HK-2 (cell line): ENCODE measurements around the gene CBX2.

Source experiments
- DNase-seq: peaks from one replicate; pipeline ENCODE4 v3.0.0-alpha.2; 2018; ENCODE audit not compliant: unreplicated experiment

Gene CBX2

GRCh38 chr17:79799174-79799537 lies 21.2 kb downstream of the CBX2 start:
- no peak for DNase-seq

- DNase-seq: peak; percentile 32
These were observed 21.8 kb downstream of the CBX2 start for GRCh38 chr17:79799538-79800324.

GRCh38 chr17:79800325-79801155 lies 22.6 kb downstream of the CBX2 start:
- DNase-seq: peak; percentile 60

GRCh38 chr17:79801156-79802038 lies 23.4 kb downstream of the CBX2 start:
- DNase-seq: peak; percentile 68

DNA sequence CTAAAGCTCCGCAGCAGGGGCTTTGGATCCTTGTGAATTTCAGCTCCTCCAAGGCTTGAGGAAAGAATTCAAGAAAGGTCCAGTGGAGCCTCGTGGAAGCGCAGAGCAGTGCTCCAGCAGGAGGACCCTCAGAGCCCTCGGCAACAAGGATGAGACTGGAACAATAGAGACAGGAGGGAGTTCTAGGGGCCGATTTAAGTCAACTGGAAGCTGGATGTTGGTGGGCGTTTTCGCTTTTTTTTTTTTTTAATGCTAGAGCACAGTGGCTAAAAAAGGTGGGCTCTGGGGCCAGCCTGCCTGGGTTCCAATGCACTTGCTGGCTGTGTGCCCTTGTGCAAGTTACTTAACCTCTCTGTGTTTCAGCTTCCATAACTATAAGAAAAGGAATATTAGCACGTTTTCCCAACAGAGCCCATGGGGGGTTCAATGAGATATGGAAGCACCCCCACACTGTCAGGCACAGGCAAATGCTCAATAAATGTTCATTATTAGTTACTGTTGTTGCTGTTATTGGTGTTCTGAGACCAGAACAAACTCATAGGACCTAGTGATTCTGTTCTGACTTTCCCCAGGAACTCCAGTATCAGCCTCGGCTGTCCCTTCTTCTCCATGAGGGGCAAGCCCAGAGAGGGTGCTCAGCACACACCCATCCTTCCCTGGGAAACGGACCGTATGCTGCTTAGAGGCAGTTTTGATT lies 24.2 kb downstream of the CBX2 start:
- no peak for DNase-seq

DNA sequence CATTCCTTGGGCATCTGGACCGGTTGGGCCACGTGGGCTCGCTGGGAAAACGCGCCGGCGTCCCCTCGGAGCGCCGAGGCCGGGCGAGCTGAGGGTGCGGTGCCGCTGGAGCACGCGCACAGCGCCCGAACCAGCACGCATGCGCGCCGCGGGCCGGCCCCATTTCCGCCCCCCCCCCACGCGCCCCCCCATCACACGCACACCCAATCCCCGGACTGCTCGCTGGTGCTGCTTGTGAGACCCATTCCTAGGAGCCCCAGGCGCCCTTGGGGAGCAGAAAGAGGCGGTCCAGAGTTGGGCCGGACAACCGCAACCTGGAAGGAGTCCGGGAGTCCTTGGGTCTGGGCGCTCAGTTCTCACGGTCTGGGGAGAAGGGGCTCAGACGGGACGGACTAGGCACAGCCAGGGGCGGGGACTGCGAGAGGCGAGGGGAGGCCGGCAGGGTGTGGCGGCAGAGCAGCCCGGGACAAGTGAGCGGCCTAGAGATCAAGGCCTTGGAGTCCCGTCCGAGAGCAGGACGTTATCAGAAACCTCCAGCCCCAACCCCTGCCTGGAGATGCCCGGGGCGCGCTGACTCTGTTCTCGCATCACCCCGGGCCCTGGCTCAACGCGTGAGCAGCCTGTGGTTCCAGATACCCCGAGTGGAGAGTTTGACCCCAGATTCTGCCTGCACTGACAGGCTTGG lies 24.9 kb downstream of the CBX2 start:
- peak; percentile 91 for DNase-seq

- DNase-seq: peak; percentile 44
These were observed 25.6 kb downstream of the CBX2 start for GRCh38 chr17:79803421-79803996.

GRCh38 chr17:79803997-79804855 lies 26.3 kb downstream of the CBX2 start:
- peak; percentile 59 for DNase-seq

GRCh38 chr17:79804856-79805696 lies 27.1 kb downstream of the CBX2 start:
- DNase-seq: no peak

DNA sequence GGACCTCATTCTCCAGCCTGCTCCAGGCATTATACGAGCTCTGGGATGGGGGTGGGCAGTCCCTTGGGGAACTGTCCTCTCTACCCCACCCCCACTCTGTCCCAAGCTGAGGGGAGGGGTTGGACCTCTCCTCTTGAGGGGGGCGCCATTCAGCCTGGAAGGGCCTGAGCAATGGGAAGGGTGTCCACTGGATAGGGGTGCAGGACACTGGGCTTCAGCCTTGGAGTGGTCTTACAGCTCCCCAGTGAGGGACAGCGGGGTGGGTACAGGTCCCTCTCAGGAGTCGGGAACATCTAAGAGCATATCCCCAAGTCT lies 28.5 kb downstream of the CBX2 start:
- no peak for DNase-seq

DNA sequence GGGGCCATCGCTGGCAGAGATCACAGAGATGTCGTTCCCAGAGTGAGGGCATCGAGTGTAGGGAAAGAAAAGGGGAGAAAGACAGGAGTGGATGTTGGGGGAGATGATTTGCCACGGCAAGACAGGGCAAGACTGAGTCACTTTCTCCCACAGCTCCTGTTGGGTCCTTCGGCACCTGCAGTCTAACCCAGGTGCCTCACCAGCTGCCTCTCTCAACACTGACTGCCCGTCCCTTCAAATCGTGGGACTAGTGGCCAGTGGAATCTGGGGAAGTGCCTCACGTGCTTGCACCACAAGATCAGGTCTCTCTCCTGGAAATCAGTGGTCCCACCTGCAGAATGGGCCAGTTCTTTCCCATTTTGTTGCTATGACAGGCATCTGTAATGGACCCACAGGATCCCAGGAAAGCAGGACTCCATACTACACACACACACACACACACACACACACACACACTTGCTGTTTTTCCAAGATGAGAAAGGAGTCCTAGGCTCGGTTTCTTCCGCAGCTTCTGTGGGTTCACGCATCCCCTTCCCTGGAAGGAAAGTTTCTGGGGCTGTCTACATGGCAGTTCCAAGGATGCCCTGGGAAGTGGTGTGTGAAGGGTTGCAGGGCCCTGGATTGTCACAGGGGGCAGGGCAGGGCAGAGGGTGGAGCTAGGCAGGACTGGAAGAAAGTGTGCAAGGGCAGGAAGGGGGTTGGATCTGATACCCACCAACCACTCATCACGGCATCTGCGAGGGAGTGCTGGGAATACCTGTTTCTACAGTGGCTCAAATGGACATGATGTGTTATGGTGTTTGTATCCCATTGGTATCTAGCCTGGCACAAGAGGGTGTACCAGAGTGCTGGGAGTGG lies 29.1 kb downstream of the CBX2 start:
- DNase-seq: no peak

DNA sequence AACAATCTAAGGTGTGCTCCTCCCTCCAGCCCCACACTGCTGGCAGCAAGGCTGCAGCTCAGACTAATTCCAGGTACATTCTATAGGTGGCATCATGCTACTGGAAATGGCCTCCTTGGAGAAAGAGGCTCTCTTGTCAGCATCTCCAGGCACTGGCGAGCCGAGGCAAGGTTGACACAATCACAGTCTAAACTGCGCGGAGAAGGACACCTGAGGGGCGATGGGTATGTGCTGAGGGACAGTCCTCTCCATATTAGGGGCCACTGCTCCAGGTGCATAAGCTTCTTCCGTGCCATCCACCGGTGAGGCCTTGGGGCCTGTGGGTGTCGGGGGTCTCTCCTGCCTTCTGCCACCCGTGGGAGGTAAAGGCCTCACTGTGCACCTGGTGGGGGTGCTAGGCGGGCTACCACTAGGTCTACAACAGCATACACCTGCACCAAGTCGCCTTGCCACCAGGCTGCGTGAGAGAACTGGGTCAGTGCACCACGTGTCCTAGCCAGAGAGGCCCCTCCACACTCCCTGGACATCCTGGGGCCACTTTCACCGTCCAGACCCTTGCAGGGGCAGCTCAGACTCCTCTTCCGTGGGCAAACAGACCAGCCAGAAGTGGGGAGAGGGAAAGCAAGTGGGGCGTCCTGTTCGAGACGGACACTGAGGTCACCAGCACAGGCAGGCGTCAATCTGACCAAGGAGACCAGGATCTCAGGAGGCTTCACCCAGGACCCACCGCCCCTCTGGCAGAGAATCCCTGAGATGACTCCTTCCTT lies 31.0 kb downstream of the CBX2 start:
- DNase-seq: peak; percentile 37

DNA sequence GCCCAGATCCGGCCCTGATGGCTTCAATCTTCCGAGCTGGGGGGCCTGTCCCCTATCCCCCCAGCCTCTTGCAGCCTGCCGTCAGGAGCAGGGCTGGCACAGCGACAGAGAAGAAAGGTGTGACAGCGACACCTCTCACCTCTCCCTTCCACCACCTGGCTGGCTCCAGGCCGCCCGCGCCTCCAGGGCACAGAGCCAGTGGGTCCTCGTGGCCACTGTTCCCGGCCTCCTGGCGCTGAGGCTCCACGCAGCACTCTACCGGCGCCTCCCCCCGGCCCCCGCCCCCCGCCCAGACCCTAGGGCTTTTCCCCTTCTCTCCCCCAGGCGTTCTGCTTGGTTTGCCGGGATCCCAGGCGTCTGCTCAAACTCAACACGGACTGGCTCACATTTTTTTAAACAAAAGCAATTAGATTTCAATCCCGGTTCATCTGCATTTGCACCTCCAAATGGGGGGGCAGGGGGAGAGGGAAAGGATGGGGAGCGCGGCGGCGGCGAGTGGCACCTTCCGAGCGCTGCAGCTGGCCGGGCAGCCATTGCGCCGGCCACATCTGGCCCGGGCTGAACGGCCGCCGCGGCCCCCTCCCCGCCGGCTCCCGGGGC lies 31.7 kb downstream of the CBX2 start:
- DNase-seq: no peak

DNA sequence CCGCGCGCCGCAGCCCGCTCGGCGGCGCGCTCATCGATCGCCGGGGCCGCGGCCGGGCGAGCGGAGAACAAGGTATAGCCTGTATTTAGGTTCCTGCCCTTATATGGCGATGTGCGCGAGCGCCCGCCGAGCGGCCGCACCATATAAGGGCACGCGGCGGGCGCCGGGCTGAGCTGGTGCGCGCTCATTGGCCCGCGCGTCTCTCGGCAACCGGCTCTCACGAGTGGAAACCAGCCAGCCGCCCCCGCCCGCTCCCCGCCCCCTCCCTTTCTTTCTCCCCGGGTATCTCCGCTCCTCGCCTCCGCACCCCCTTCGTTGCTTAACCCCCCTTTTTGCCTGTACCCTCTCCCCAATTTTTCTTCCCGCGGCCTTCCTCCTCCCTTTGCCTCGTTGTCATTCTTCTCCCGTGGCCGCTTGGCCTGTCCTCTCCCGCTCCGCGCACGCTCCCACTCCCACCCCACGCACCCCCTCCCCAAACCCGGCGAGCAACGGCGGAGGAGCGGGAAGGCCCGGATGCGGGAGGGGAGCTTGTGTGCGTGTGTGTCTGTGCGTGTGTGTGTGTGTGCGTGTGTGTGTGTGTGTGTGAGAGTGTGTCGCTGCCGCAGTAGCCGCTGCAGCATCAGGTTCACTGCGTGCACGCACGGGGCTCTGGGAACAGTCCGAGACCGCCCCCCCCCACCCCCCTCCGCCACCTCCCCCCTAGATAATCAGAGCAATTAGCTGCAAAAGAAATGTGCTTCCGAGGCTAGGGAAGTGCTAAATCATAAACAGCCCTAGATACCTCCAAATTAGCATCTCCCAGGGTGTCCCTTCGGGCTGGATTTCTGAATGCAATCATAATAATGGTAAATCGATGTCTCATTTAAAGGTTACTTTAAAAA lies 32.4 kb downstream of the CBX2 start:
- DNase-seq: peak; percentile 83

GRCh38 chr17:79811011-79811867 lies 33.3 kb downstream of the CBX2 start:
- peak; percentile 70 for DNase-seq
